Stomach (tissue), 9 donors: ENCODE data around the gene LRMDA. TPM values are rescaled to one million over a fixed set of nuclear protein-coding genes. Genes with fewer than 3 reads are reported as not detected.

Experiments
- DNase-seq, 2 donors: peaks; one replicate each; pipeline versions ENCODE4 v3.0.0 to v3.0.0-alpha.2; 2013 to 2019
- H3K27ac ChIP-seq, 5 donors: fragments of 200-600 bp in 4 of 5; sonication (generic) in 4 of 5; one replicate each; pipeline ENCODE4 v1.5.1; 2013 to 2019; ENCODE audit warnings: mild to moderate bottlenecking in 1 of 5, moderate library complexity in 1 of 5
- H3K27me3 ChIP-seq, 3 donors: fragments of 200-600 bp; sonication (generic); one replicate each; pipeline ENCODE4 v1.5.1; 2017 to 2019; ENCODE audit warnings: mixed run types in 1 of 3
- H3K36me3 ChIP-seq, 4 donors: fragments of 200-600 bp; sonication (generic); 1 replicate in 3 of 4; 2 replicates in 1 of 4; pipeline ENCODE4 v1.5.1; 2016 to 2019
- H3K4me1 ChIP-seq, 4 donors: fragments of 200-600 bp; sonication (generic); one replicate each; pipeline ENCODE4 v1.5.1; 2016 to 2019
- H3K4me3 ChIP-seq, 4 donors: fragments of 200-600 bp; sonication (generic) in 3 of 4; one replicate each; pipeline ENCODE4 v1.5.1; 2016 to 2019; ENCODE audit warnings: mild to moderate bottlenecking in 1 of 4
- H3K9me3 ChIP-seq, 4 donors: fragments of 200-600 bp; sonication (generic); one replicate each; pipeline ENCODE4 v1.5.1; 2016 to 2019
- CTCF ChIP-seq, 7 experiments: fragments of 450-650 bp in 4 of 7; fragments of 200-600 bp in 3 of 7; sonication (generic) in 3 of 7; IDR thresholded peaks; one replicate each; pipeline ENCODE4 v1.5.1; 2016 to 2019; ENCODE audit warnings: antibody characterized with exemption in 7 of 7, control low read depth in 2 of 7, mild to moderate bottlenecking in 1 of 7
- EP300 ChIP-seq: sonication (generic); formaldehyde crosslinking; IDR thresholded peaks from one replicate; pipeline ENCODE4 v1.6.1; 2017; ENCODE audit warnings: antibody characterized with exemption
- POLR2A ChIP-seq, 4 donors: fragments of 450-650 bp; IDR thresholded peaks; one replicate each; pipeline ENCODE4 v1.6.1; 2016; ENCODE audit warnings: antibody characterized with exemption in 4 of 4, control low read depth in 2 of 4, mild to moderate bottlenecking in 1 of 4, moderate library complexity in 1 of 4
- POLR2AphosphoS5 ChIP-seq, 3 donors: sonication (generic); formaldehyde crosslinking; IDR thresholded peaks; one replicate each; pipeline ENCODE4 v1.6.1; 2016; ENCODE audit warnings: antibody characterized with exemption in 3 of 3
- whole genome bisulfite sequencing, 5 donors: extraction: QIAGEN DNeasy Blood & Tissue Kit in 3 of 5; methylation state at CpG; one replicate each; pipeline versions ENCODE4 v1.1.5 to v1.1.7; 2013 to 2018; 5-methylcytosine and 5-hydroxymethylcytosine counted together
- intact Hi-C: fragments of 100-400 bp; cut with DNase I; formaldehyde crosslinking; loops from one replicate; pipeline ENCODE4 v1.15.1; 2023; ENCODE audit warnings: low total_unique reads
- polyA plus RNA-seq, 3 donors: library from polyadenylated mRNA; stranded (reverse); fragments of 200-250 nt; gene quantifications; one replicate each; pipeline ENCODE4 v1.2.3, GENCODE V29; 2013
- total RNA-seq, 5 donors: library from RNA; depleted of rRNA; stranded (reverse); fragments of >200 nt; gene quantifications; one replicate each; pipeline versions ENCODE4 v1.1.0 to v1.2.3, GENCODE V29; 2014 to 2016
- donor health status: healthy with polysubstance abuse.
- donor health status: Bipolar disorder and iron deficiency.
- donor health status: healthy.

Gene LRMDA
- total and polyA plus RNA-seq, 8 donors = 1.3 to 30.2 (median 13.6) TPM; not detected in 1

- Histone ChIP-seq H3K4me1 (peaks cover 8 to 45% (median 19%) of the 10 kb centered on the region in 4 donors), H3K4me3 (no peak overlapping the region), H3K27ac (peak overlapping the region in 3 of 5 donors; percentile 24 to 51 (median 30)), H3K9me3 (no peaks in the 10 kb centered on the region), H3K36me3 (no peaks in the 10 kb centered on the region), H3K27me3 (no peaks in the 10 kb centered on the region)
- no peak for TF ChIP-seq EP300
- no peak for TF ChIP-seq POLR2AphosphoS5 (IDR thresholded peaks at IDR 0.05)
- TF ChIP-seq CTCF (IDR thresholded peaks at IDR 0.05) = no peak
- no peak for TF ChIP-seq POLR2A (IDR thresholded peaks at IDR 0.05)
- WGBS, 5 donors = 77 to 85% (median 83%) methylated on average over 3 of the region's 3 CpGs
- no peak for DNase-seq
- intact Hi-C loops = no loop called here
Measured at GRCh38 chr10:75611993-75612372, 180.6 kb downstream of the LRMDA start.

- DNase-seq = peak in 1 of 2 donors; percentile 73
- no peaks in the 10 kb centered on the region for H3K36me3 ChIP-seq
- H3K4me3 ChIP-seq = no peak overlapping the region
- intact Hi-C loops = no loop called here
- H3K27ac ChIP-seq = peak overlapping the region in 1 of 5 donors; percentile 8
- H3K9me3 ChIP-seq = no peaks in the 10 kb centered on the region
- H3K4me1 ChIP-seq = peaks cover 8 to 45% (median 21%) of the 10 kb centered on the region in 4 donors
- WGBS, 5 donors = 27 to 45% (median 37%) methylated on average over 5 of the region's 5 CpGs
- TF ChIP-seq POLR2AphosphoS5 (IDR thresholded peaks at IDR 0.05) = peak in 1 of 3 donors; percentile 25
- TF ChIP-seq CTCF (IDR thresholded peaks at IDR 0.05) = no peak
- H3K27me3 ChIP-seq = no peaks in the 10 kb centered on the region
Measured at GRCh38 chr10:75612904-75613684, 181.7 kb downstream of the LRMDA start.

GRCh38 chr10:75613685-75614504, 182.5 kb downstream of the LRMDA start:
- peak in 1 of 2 donors; percentile 60 for DNase-seq
- TF ChIP-seq POLR2AphosphoS5 (IDR thresholded peaks at IDR 0.05) (no peak), POLR2A (IDR thresholded peaks at IDR 0.05) (no peak), EP300 (no peak), CTCF (IDR thresholded peaks at IDR 0.05) (no peak)
- H3K4me1 ChIP-seq = peaks cover 8 to 45% (median 21%) of the 10 kb centered on the region in 4 donors
- no peaks in the 10 kb centered on the region for H3K27me3 ChIP-seq
- WGBS, 5 donors = 53 to 61% (median 60%) methylated on average over 10 of the region's 10 CpGs
- H3K4me3 ChIP-seq = no peak overlapping the region
- peak overlapping the region in 1 of 5 donors; percentile 8 for H3K27ac ChIP-seq
- no peaks in the 10 kb centered on the region for H3K36me3 ChIP-seq
- no peaks in the 10 kb centered on the region for H3K9me3 ChIP-seq
- intact Hi-C loops = no loop called here

GRCh38 chr10:75616076-75616475, 184.7 kb downstream of the LRMDA start:
- no peak overlapping the region for H3K27ac ChIP-seq
- DNase-seq = no peak
- no peak for TF ChIP-seq POLR2A (IDR thresholded peaks at IDR 0.05)
- TF ChIP-seq CTCF (IDR thresholded peaks at IDR 0.05) = no peak
- no peak for TF ChIP-seq POLR2AphosphoS5 (IDR thresholded peaks at IDR 0.05)
- no peak overlapping the region for H3K4me3 ChIP-seq
- no peaks in the 10 kb centered on the region for H3K9me3 ChIP-seq
- intact Hi-C loops = no loop called here
- H3K4me1 ChIP-seq = peaks cover 8 to 43% (median 23%) of the 10 kb centered on the region in 4 donors
- H3K27me3 ChIP-seq = no peaks in the 10 kb centered on the region
- no peaks in the 10 kb centered on the region for H3K36me3 ChIP-seq
- WGBS, 5 donors = 76 to 93% (median 83%) methylated on average over 3 of the region's 3 CpGs
